ENCODE measurements around the gene MRPL20.
"Not testable (repeated sequence)": the region's sequence is repeated elsewhere in the genome, so short reads cannot be mapped to it uniquely, and the experiment has no call there.

MRPL20 gene

GRCh38 chr1:1380860-1381259 lies 26.2 kb downstream of the MRPL20 start:
- ATAC-seq, result no peak

- no peak for ATAC-seq
Measured at GRCh38 chr1:1377540-1378205, 29.4 kb downstream of the MRPL20 start.

- ATAC-seq, result no peak
Measured at GRCh38 chr1:1376551-1377226, 30.4 kb downstream of the MRPL20 start.

- ATAC-seq, result peak; percentile 96 to 97
Measured at GRCh38 chr1:1374929-1375662, 32.0 kb downstream of the MRPL20 start, which contains the start of gene AURKAIP1. AURKAIP1 (minus strand) TSS chr1:1375207; CDS start chr1:1374756, 451 bp downstream.

- no peak for ATAC-seq
Measured at GRCh38 chr1:1374589-1374928, 32.5 kb downstream of the MRPL20 start.

- no peak for ATAC-seq
Measured at GRCh38 chr1:1373815-1374588, 33.1 kb downstream of the MRPL20 start.

- ATAC-seq, result no peak
Measured at GRCh38 chr1:1373051-1373814, 33.9 kb downstream of the MRPL20 start.

- peak in 1 of 2 donors; percentile 8 for ATAC-seq
Measured at GRCh38 chr1:1371746-1372711, 35.1 kb downstream of the MRPL20 start.

GRCh38 chr1:1371364-1371745 lies 35.7 kb downstream of the MRPL20 start:
- no peak for ATAC-seq

- ATAC-seq, result no peak
Measured at GRCh38 chr1:1370771-1371300, 36.3 kb downstream of the MRPL20 start.

GRCh38 chr1:1370094-1370493 lies 37.0 kb downstream of the MRPL20 start:
- not testable (repeated sequence) for ATAC-seq

GRCh38 chr1:1367315-1367714 lies 39.8 kb downstream of the MRPL20 start:
- ATAC-seq, result no peak

- no peak for ATAC-seq
Measured at GRCh38 chr1:1366699-1367066, 40.4 kb downstream of the MRPL20 start.

GRCh38 chr1:1365875-1366698 lies 41.0 kb downstream of the MRPL20 start:
- ATAC-seq, result no peak

- ATAC-seq, result no peak
Measured at GRCh38 chr1:1364266-1364665, 42.8 kb downstream of the MRPL20 start.

- no peak for ATAC-seq
Measured at GRCh38 chr1:1361982-1362423, 45.1 kb downstream of the MRPL20 start.

GRCh38 chr1:1361233-1361981 lies 45.7 kb downstream of the MRPL20 start:
- ATAC-seq, result no peak

- no peak for ATAC-seq
Measured at GRCh38 chr1:1360506-1361169, 46.5 kb downstream of the MRPL20 start.
